GM23338 (cell line): Measurements from ENCODE around the gene TCF12. TPM values are rescaled to one million over a fixed set of nuclear protein-coding genes. Genes with fewer than 3 reads are reported as not detected.
"Not testable (repeated sequence)": the region's sequence is repeated elsewhere in the genome, so short reads cannot be mapped to it uniquely, and the experiment has no call there.

Experiments
- ATAC-seq: fragments of 200-7000 bp; cut with Tn5 transposase; 3 replicates; pipeline ENCODE4 v1.9.1; 2020
- DNase-seq: peaks from one replicate; pipeline ENCODE4 v3.0.0-alpha.2; 2015; ENCODE audit warnings: low spot score
- H2AFZ ChIP-seq: fragments of 200-600 bp; sonication (generic); 2 replicates; pipeline ENCODE4 v1.8.0; 2016; ENCODE audit warnings: antibody characterized with exemption, mild to moderate bottlenecking, moderate library complexity
- H3F3A ChIP-seq: fragments of 200-600 bp; sonication (generic); replicated peaks from 2 replicates; pipeline ENCODE4 v1.8.0; 2017; ENCODE audit warnings: antibody characterized with exemption, mixed run types, low read depth
- H3K27ac ChIP-seq: fragments of 200-600 bp; sonication (generic); 2 replicates; pipeline ENCODE4 v1.6.1; 2016; ENCODE audit warnings: low read depth
- H3K27me3 ChIP-seq: fragments of 200-600 bp; sonication (generic); 2 replicates; pipeline ENCODE4 v1.8.0; 2016; ENCODE audit warnings: mild to moderate bottlenecking, mixed run types, moderate library complexity; ENCODE audit not compliant: insufficient read depth
- H3K36me3 ChIP-seq: fragments of 200-600 bp; sonication (generic); 2 replicates; pipeline ENCODE4 v1.8.0; 2016; ENCODE audit warnings: mild to moderate bottlenecking; ENCODE audit not compliant: insufficient read depth
- H3K4me1 ChIP-seq: fragments of 200-600 bp; sonication (generic); 2 replicates; pipeline ENCODE4 v1.8.0; 2016; ENCODE audit warnings: mild to moderate bottlenecking, moderate library complexity; ENCODE audit not compliant: insufficient read depth
- H3K4me2 ChIP-seq: fragments of 200-600 bp; sonication (generic); 2 replicates; pipeline ENCODE4 v1.7.1; 2017; ENCODE audit warnings: mixed run types
- H3K4me3 ChIP-seq: fragments of 200-600 bp; sonication (generic); 2 replicates; pipeline ENCODE4 v1.6.1; 2016; ENCODE audit warnings: mixed run types
- H3K79me2 ChIP-seq: fragments of 200-600 bp; sonication (generic); replicated peaks from 2 replicates; pipeline ENCODE4 v1.8.0; 2017; ENCODE audit warnings: mild to moderate bottlenecking; ENCODE audit not compliant: insufficient read depth
- H3K9me2 ChIP-seq: fragments of 200-600 bp; sonication (generic); 2 replicates; pipeline ENCODE4 v1.8.0; 2017; ENCODE audit not compliant: insufficient read depth
- H4K20me1 ChIP-seq: fragments of 200-600 bp; sonication (generic); replicated peaks from 2 replicates; pipeline ENCODE4 v1.8.0; 2017; ENCODE audit warnings: mild to moderate bottlenecking; ENCODE audit not compliant: insufficient read depth
- H3K27ac Mint-ChIP-seq: 2 replicates; pipeline ENCODE4 v1.8.0; 2020; ENCODE audit warnings: inconsistent platforms, mild to moderate bottlenecking, moderate library complexity, mixed read lengths
- H3K27me3 Mint-ChIP-seq: 3 replicates; pipeline ENCODE4 v1.8.0; 2022; ENCODE audit warnings: low read depth, mild to moderate bottlenecking, moderate library complexity, mixed read lengths, inconsistent platforms; ENCODE audit not compliant: insufficient read depth, poor library complexity
- H3K36me3 Mint-ChIP-seq: 3 replicates; pipeline ENCODE4 v1.8.0; 2021; ENCODE audit warnings: low read depth, mild to moderate bottlenecking, inconsistent platforms, moderate library complexity, mixed read lengths
- H3K4me1 Mint-ChIP-seq: 3 replicates; pipeline ENCODE4 v1.8.0; 2020; ENCODE audit warnings: mild to moderate bottlenecking, inconsistent platforms, mixed read lengths
- H3K4me3 Mint-ChIP-seq: 3 replicates; pipeline ENCODE4 v1.8.0; 2021; ENCODE audit warnings: moderate library complexity, mild to moderate bottlenecking, inconsistent platforms, mixed read lengths
- H3K9me3 Mint-ChIP-seq: 3 replicates; pipeline ENCODE4 v1.8.0; 2020; ENCODE audit warnings: moderate library complexity, mild to moderate bottlenecking, inconsistent platforms, mixed read lengths
- CREB1 ChIP-seq: fragments of 250-450 bp; sonication (Bioruptor Pico); IDR thresholded peaks from 2 replicates; pipeline ENCODE4 v1.5.0; 2020; ENCODE audit warnings: low read depth, mild to moderate bottlenecking, moderate library complexity
- ETS1 ChIP-seq: IDR thresholded peaks from 2 replicates; pipeline ENCODE4 v1.6.1; 2016; ENCODE audit warnings: antibody characterized with exemption
- EZH2phosphoT487 ChIP-seq: fragments of 200-600 bp; sonication (generic); IDR thresholded peaks from one replicate; pipeline ENCODE4 v1.8.1; 2018; ENCODE audit warnings: antibody characterized with exemption; ENCODE audit not compliant: unreplicated experiment
- JUNB ChIP-seq: IDR thresholded peaks from one replicate; pipeline ENCODE4 v1.6.1; 2016; ENCODE audit warnings: antibody characterized with exemption; ENCODE audit not compliant: unreplicated experiment
- POLR2AphosphoS5 ChIP-seq: IDR thresholded peaks from 2 replicates; pipeline ENCODE4 v1.6.1; 2016; ENCODE audit warnings: antibody characterized with exemption, low read depth
- REST ChIP-seq: IDR thresholded peaks from one replicate; pipeline ENCODE4 v1.6.1; 2018; ENCODE audit warnings: antibody characterized with exemption; ENCODE audit not compliant: unreplicated experiment
- STAT1 ChIP-seq: IDR thresholded peaks from one replicate; pipeline ENCODE4 v1.6.1; 2016; ENCODE audit warnings: antibody characterized with exemption; ENCODE audit not compliant: unreplicated experiment
- ZNF114 ChIP-seq: fragments of 250-450 bp; sonication (Bioruptor Pico); IDR thresholded peaks from 2 replicates; pipeline ENCODE4 v1.5.0; 2020; ENCODE audit warnings: mild to moderate bottlenecking, moderate library complexity
- ZNF331 ChIP-seq: fragments of 250-450 bp; sonication (Bioruptor Pico); IDR thresholded peaks from 2 replicates; pipeline ENCODE4 v1.5.0; 2020; ENCODE audit warnings: low read depth, mild to moderate bottlenecking, moderate library complexity
- polyA plus RNA-seq: library from polyadenylated mRNA; unstranded; fragments of >200 nt; fragmentation: Nextera tagmentation; extraction: Ambion mirVana; gene quantifications from 2 replicates; pipeline ENCODE4 v1.2.1, GENCODE V29; 2016
- total RNA-seq: library from RNA; depleted of rRNA; stranded (reverse); fragments of >200 nt; shearing (Covaris generic); gene quantifications from 2 replicates; pipeline ENCODE4 v1.2.3, GENCODE V29; 2014
- TF ChIP-seq, protein P1 (sequence below), 2 experiments: fragments of 200-600 bp in 1 of 2; sonication (generic) in 1 of 2; conservative IDR thresholded peaks; 2 replicates each; pipeline versions ENCODE4 v1.5.1 to v1.6.1; 2016 to 2017; ENCODE audit warnings: antibody characterized with exemption in 2 of 2, low read depth in 2 of 2, mild to moderate bottlenecking in 2 of 2, moderate library complexity in 1 of 2

TCF12 gene
- total and polyA plus RNA-seq, 2 experiments from 2014 or later = 27.6 to 104 TPM

DNA sequence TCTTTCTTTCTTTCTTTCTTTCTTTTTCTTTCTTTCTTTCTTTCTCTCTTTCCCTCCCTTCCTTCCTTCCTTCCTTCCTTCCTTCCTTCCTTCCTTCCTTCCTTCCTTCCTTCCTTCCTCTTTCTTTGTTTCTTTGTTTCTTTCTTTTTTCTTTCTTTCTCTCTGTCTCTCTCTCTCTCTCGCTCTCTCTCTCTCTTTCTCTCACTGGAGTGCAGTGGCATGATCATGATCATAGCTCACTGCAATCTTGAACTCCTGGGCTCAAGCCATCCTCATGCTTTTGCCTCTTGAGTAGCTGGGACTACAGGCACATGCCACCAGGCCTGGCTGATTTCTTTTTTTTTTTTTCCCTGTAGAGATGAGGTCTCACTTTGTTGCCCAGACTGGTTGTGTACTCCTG is 89.4 kb downstream of the TCF12 start:
- DNase-seq, ATAC-seq, H4K20me1 ChIP-seq, H3K9me3 Mint-ChIP-seq, H3K27ac ChIP-seq, H3K4me1 ChIP-seq, H3K9me2 ChIP-seq, H2AFZ ChIP-seq, H3K36me3 Mint-ChIP-seq, H3K4me3 Mint-ChIP-seq, H3K4me3 ChIP-seq, H3K4me2 ChIP-seq, H3K27me3 ChIP-seq, H3K36me3 ChIP-seq, H3F3A ChIP-seq, H3K27me3 Mint-ChIP-seq: not testable (repeated sequence)
- peaks cover 97% of the 10 kb centered on the region for H3K79me2 ChIP-seq
- peak overlapping the region; percentile 70 for H3K27ac Mint-ChIP-seq
- H3K4me1 Mint-ChIP-seq = peaks cover 25% of the 10 kb centered on the region

GRCh38 chr15:57010724-57011123 is 92.3 kb downstream of the TCF12 start:
- peaks cover 95% of the 10 kb centered on the region for H3K79me2 ChIP-seq
- H3K9me2 ChIP-seq = no peaks in the 10 kb centered on the region
- H3K4me3 ChIP-seq = no peak overlapping the region
- H3K27me3 Mint-ChIP-seq = peaks cover 3% of the 10 kb centered on the region
- H3K4me1 ChIP-seq = no peaks in the 10 kb centered on the region
- H3K36me3 ChIP-seq = no peaks in the 10 kb centered on the region
- no peak for DNase-seq
- H3K4me3 Mint-ChIP-seq = no peak overlapping the region
- no peak overlapping the region for H2AFZ ChIP-seq
- no peaks in the 10 kb centered on the region for H3F3A ChIP-seq
- ATAC-seq = no peak
- H3K27ac Mint-ChIP-seq = peak overlapping the region; percentile 49; the same call in 1 of the 2 replicates
- H3K9me3 Mint-ChIP-seq = no peaks in the 10 kb centered on the region
- peaks cover 21% of the 10 kb centered on the region; the same call in 2 of the 3 replicates for H3K4me1 Mint-ChIP-seq
- H4K20me1 ChIP-seq = peaks cover 8% of the 10 kb centered on the region; the same call in 1 of the 2 replicates
- peaks cover 3% of the 10 kb centered on the region; the same call in 1 of the 3 replicates for H3K36me3 Mint-ChIP-seq
- no peak overlapping the region for H3K4me2 ChIP-seq
- no peaks in the 10 kb centered on the region for H3K27me3 ChIP-seq
- TF ChIP-seq EZH2phosphoT487 (no peak), ETS1 (no peak), JUNB (no peak), REST (no peak), CREB1 (CRISPR knock-in tag) (no peak), ZNF331 (CRISPR knock-in tag) (no peak), POLR2AphosphoS5 (no peak), ZNF114 (CRISPR knock-in tag) (no peak), STAT1 (no peak)
- TF ChIP-seq, protein P1, sequence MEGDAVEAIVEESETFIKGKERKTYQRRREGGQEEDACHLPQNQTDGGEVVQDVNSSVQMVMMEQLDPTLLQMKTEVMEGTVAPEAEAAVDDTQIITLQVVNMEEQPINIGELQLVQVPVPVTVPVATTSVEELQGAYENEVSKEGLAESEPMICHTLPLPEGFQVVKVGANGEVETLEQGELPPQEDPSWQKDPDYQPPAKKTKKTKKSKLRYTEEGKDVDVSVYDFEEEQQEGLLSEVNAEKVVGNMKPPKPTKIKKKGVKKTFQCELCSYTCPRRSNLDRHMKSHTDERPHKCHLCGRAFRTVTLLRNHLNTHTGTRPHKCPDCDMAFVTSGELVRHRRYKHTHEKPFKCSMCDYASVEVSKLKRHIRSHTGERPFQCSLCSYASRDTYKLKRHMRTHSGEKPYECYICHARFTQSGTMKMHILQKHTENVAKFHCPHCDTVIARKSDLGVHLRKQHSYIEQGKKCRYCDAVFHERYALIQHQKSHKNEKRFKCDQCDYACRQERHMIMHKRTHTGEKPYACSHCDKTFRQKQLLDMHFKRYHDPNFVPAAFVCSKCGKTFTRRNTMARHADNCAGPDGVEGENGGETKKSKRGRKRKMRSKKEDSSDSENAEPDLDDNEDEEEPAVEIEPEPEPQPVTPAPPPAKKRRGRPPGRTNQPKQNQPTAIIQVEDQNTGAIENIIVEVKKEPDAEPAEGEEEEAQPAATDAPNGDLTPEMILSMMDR (conservative IDR thresholded peaks at IDR 0.05; ENCODE audit: low read depth in 2 of 2) = no peak
- H3K27ac ChIP-seq = no peak overlapping the region
